HT-29 (cell line): ENCODE data around the gene MMAB. TPM values are rescaled to one million over a fixed set of nuclear protein-coding genes. Genes with fewer than 3 reads are reported as not detected.

Experiments used
- DNase-seq: peaks from one replicate; pipeline ENCODE4 v3.0.0-alpha.2; 2015; ENCODE audit warnings: low spot score
- total RNA-seq: library from RNA; depleted of rRNA; stranded (reverse); fragments of >200 nt; shearing (Covaris generic); gene quantifications from 2 replicates; pipeline ENCODE4 v1.2.3, GENCODE V29; 2014

MMAB gene
- total RNA-seq, 1 experiment from 2014 or later: 83.5 TPM

- no peak for DNase-seq
Measured at GRCh38 chr12:109560867-109561710, 12.2 kb downstream of the MMAB start.

GRCh38 chr12:109559601-109560000, 13.7 kb downstream of the MMAB start:
- DNase-seq: no peak

GRCh38 chr12:109559200-109559505, 14.2 kb downstream of the MMAB start:
- no peak for DNase-seq

GRCh38 chr12:109558374-109559199, 14.7 kb downstream of the MMAB start:
- DNase-seq: no peak

GRCh38 chr12:109557805-109558204, 15.5 kb downstream of the MMAB start:
- no peak for DNase-seq

- no peak for DNase-seq
Measured at GRCh38 chr12:109557200-109557599, 16.1 kb downstream of the MMAB start.

- DNase-seq: no peak
Measured at GRCh38 chr12:109555431-109556315, 17.6 kb downstream of the MMAB start.

- no peak for DNase-seq
Measured at GRCh38 chr12:109554761-109555160, 18.5 kb downstream of the MMAB start.

- DNase-seq: no peak
Measured at GRCh38 chr12:109553906-109554500, 19.3 kb downstream of the MMAB start.

GRCh38 chr12:109553483-109553882, 19.8 kb downstream of the MMAB start:
- DNase-seq: no peak

- no peak for DNase-seq
Measured at GRCh38 chr12:109552971-109553370, 20.3 kb downstream of the MMAB start.

- DNase-seq: no peak
Measured at GRCh38 chr12:109551108-109551507, 22.2 kb downstream of the MMAB start.

- no peak for DNase-seq
Measured at GRCh38 chr12:109550281-109550680, 23.0 kb downstream of the MMAB start.

- no peak for DNase-seq
Measured at GRCh38 chr12:109549613-109550270, 23.6 kb downstream of the MMAB start.

- DNase-seq: no peak
Measured at GRCh38 chr12:109548258-109548657, 25.0 kb downstream of the MMAB start.

- no peak for DNase-seq
Measured at GRCh38 chr12:109547286-109547685, 26.0 kb downstream of the MMAB start.

GRCh38 chr12:109545826-109546225, 27.5 kb downstream of the MMAB start:
- no peak for DNase-seq

- no peak for DNase-seq
Measured at GRCh38 chr12:109544955-109545531, 28.3 kb downstream of the MMAB start.

GRCh38 chr12:109542876-109543275, 30.4 kb downstream of the MMAB start:
- no peak for DNase-seq

GRCh38 chr12:109542014-109542413, 31.3 kb downstream of the MMAB start:
- DNase-seq: no peak

- no peak for DNase-seq
Measured at GRCh38 chr12:109541413-109541726, 31.9 kb downstream of the MMAB start.
